BLaER1 (cell line): ENCODE results near the gene SFXN2.
"Not testable (repeated sequence)": the region's sequence is repeated elsewhere in the genome, so short reads cannot be mapped to it uniquely, and the experiment has no call there.

Source experiments
- H3K27ac ChIP-seq: shearing (Covaris generic); formaldehyde crosslinking; 2 replicates; pipeline ENCODE4 v1.8.1; 2022
- H3K27me3 ChIP-seq: shearing (Covaris generic); formaldehyde crosslinking; 2 replicates; pipeline ENCODE4 v1.8.1; 2022
- H3K36me3 ChIP-seq: shearing (Covaris generic); formaldehyde crosslinking; 2 replicates; pipeline ENCODE4 v1.8.1; 2022
- H3K4me1 ChIP-seq: shearing (Covaris generic); formaldehyde crosslinking; 2 replicates; pipeline ENCODE4 v1.8.1; 2022
- H3K4me2 ChIP-seq: shearing (Covaris generic); formaldehyde crosslinking; 2 replicates; pipeline ENCODE4 v1.8.1; 2022
- H3K4me3 ChIP-seq: shearing (Covaris generic); formaldehyde crosslinking; 2 replicates; pipeline ENCODE4 v1.8.1; 2022
- H3K9ac ChIP-seq: shearing (Covaris generic); formaldehyde crosslinking; 2 replicates; pipeline ENCODE4 v1.8.1; 2022
- H3K9me3 ChIP-seq: shearing (Covaris generic); formaldehyde crosslinking; 2 replicates; pipeline ENCODE4 v1.8.1; 2022
- H4K20me1 ChIP-seq: shearing (Covaris generic); formaldehyde crosslinking; 2 replicates; pipeline ENCODE4 v1.8.1; 2022
- Cebpa-rat ChIP-seq: shearing (Covaris generic); IDR thresholded peaks from 2 replicates; pipeline ENCODE4 v1.8.1; 2022

SFXN2 gene

DNA sequence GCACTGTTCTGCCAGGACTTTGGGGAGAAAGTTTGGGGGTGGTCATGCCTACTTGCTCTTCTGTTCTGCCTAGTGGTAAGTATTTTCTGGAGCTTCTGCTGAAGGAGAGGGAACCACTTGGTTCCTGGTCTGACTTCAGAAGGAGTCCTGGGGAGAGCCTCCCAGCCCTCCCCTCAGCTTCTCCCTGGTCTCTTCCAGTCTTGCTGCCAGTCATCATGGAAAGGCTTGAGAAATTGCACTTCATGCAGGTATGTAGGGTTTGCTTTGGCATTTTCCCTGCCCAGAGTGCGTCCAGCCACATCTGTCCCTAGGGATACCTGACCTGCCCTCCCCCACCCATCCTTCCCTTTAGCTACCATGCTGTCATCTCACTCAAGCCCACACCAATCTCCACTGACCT, 18.2 kb downstream of the SFXN2 start:
- H3K9ac ChIP-seq = no peak overlapping the region
- no peaks in the 10 kb centered on the region for H3K9me3 ChIP-seq
- no peak for TF ChIP-seq Cebpa-rat
- H3K4me1 ChIP-seq = peaks cover 28% of the 10 kb centered on the region
- H3K27ac ChIP-seq = no peak overlapping the region
- H3K27me3 ChIP-seq = no peaks in the 10 kb centered on the region
- H3K4me3 ChIP-seq = no peak overlapping the region
- no peak overlapping the region for H3K4me2 ChIP-seq
- H4K20me1 ChIP-seq = no peaks in the 10 kb centered on the region
- peaks cover 97% of the 10 kb centered on the region for H3K36me3 ChIP-seq

DNA sequence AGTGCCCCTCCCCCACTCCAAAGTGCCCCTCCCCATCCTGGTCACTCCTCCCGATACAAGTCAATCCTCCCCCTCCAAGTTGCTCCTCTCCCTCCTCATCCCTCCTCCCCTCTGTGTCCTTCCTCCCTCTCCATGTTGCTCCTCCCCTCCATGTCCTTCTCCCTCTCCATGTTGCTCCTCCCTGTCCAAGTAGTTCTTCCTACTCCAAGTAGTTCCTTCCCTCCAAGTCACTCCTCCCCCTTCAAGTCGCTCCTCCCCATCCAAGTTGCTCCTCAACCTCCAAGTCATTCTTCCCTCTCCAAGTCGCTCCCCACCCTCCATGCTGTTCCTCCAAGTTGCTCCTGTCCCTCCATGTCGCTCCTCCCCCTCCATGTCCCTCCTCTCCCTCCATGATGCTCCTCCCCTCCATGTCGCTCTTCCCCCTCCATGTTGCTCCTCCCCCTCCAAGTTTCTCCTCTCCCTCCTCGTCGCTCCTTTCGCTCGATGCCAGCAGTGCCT, 20.7 kb downstream of the SFXN2 start:
- no peak for TF ChIP-seq Cebpa-rat
- Histone ChIP-seq H3K4me2 (no peak overlapping the region), H3K9me3 (no peaks in the 10 kb centered on the region), H3K27ac (peak overlapping the region; percentile 62; the same call in 1 of the 2 replicates), H3K4me3 (no peak overlapping the region), H3K9ac (no peak overlapping the region), H3K36me3 (peaks cover 85% of the 10 kb centered on the region), H3K27me3 (no peaks in the 10 kb centered on the region), H4K20me1 (no peaks in the 10 kb centered on the region), H3K4me1 (peaks cover 42% of the 10 kb centered on the region)

DNA sequence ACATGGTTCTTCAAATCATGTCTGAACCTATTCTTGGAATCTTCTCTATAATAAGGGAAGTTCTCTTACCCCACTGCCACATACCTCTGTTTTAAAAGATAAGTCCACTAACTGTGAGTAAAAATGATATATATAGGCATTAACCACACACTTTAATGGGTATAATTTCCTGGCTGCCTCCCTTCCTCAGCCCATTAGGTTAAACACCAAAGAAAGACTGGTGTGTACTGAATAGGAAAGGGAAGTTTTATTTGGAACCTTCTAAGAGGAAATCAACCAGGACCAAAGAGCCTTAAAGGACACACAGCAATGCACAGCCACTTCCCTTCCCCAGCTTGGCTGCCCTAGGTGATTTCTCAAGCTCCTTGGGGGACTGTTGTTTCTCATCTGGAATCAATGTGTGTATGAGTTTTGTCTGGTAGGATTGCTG, 24.3 kb downstream of the SFXN2 start:
- peak overlapping the region; percentile 27; the same call in 1 of the 2 replicates for H3K9ac ChIP-seq
- TF ChIP-seq Cebpa-rat = no peak
- no peaks in the 10 kb centered on the region for H3K9me3 ChIP-seq
- peak overlapping the region; percentile 68 for H3K4me2 ChIP-seq
- H4K20me1 ChIP-seq = no peaks in the 10 kb centered on the region
- no peaks in the 10 kb centered on the region for H3K27me3 ChIP-seq
- peak overlapping the region; percentile 29; the same call in 1 of the 2 replicates for H3K27ac ChIP-seq
- H3K36me3 ChIP-seq = peaks cover 50% of the 10 kb centered on the region
- no peak overlapping the region for H3K4me3 ChIP-seq
- peaks cover 47% of the 10 kb centered on the region for H3K4me1 ChIP-seq

DNA sequence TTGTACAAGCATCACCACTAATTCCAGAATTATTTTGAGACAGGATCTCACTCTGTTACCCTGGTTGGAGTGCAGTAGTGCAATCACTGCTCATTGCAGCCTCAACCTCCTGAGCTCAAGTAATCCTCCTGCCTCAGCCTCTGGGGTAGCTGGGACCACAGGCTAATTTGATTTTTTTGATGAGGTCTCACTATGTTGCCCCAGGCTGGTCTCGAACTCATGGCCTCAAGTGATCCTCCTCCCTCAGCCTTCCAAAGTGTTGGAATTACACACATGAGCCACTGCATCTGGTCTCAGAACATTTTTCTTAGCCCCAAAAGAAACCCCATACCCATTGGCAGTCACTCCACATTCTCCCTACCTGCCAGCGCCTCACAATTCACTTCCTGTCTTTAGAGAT, 25.8 kb downstream of the SFXN2 start:
- Histone ChIP-seq H3K27me3 (no peaks in the 10 kb centered on the region), H3K4me3 (no peak overlapping the region), H3K9me3 (no peaks in the 10 kb centered on the region), H4K20me1 (peaks cover 5% of the 10 kb centered on the region; the same call in 1 of the 2 replicates), H3K9ac (no peak overlapping the region), H3K27ac (no peak overlapping the region), H3K4me1 (peaks cover 53% of the 10 kb centered on the region), H3K36me3 (peaks cover 35% of the 10 kb centered on the region), H3K4me2 (no peak overlapping the region)
- no peak for TF ChIP-seq Cebpa-rat

DNA sequence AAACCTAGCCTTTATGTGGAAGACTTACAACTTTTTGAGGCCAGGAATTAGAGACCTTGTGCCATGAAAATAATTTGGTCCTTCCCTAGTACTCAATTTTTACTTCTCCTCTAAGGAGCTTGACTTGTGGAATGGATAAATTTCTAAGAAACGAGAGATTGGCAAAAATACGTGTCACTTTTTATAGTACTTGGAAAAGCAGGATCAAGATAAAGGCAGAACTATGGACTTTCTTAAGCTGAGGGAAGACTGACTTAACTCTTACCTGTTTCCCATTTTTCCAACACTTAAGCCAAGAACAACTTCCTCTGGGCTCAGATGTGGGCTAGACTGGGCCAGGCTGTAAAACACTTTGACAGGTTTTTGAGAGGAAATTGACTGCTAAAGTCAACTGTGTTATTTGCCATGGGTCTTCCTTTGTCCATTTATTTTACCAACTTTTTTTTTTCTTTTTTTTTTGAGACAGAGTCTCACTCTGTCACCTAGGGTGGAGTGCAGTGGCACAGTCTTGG, 27.3 kb downstream of the SFXN2 start:
- Histone ChIP-seq H3K9me3 (no peaks in the 10 kb centered on the region), H4K20me1 (peaks cover 5% of the 10 kb centered on the region; the same call in 1 of the 2 replicates), H3K36me3 (peaks cover 22% of the 10 kb centered on the region), H3K9ac (no peak overlapping the region), H3K4me3 (no peak overlapping the region), H3K27ac (no peak overlapping the region), H3K27me3 (no peaks in the 10 kb centered on the region), H3K4me2 (no peak overlapping the region), H3K4me1 (peaks cover 51% of the 10 kb centered on the region)
- TF ChIP-seq Cebpa-rat = no peak

DNA sequence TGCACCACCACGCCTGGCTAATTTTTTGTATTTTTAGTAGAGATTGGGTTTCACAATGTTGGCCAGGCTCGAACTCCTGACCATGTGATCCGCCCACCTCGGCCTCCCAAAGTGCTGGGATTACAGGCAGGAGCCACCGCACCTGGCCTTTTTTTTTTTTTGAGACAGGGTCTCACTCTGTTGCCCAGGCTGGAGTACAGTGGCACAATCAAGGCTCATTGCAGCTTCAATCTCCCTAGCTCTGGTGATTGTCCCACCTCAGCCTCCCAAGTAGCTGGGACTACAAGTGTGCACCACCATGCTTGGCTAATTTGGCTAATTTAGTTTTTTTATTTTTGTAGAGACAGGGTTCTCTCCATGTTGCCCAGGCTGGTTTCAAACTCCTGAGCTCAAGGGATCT, 27.9 kb downstream of the SFXN2 start:
- Histone ChIP-seq H3K4me1 (peaks cover 50% of the 10 kb centered on the region), H3K36me3 (peaks cover 21% of the 10 kb centered on the region)
- not testable (repeated sequence) for H3K9ac ChIP-seq, H3K9me3 ChIP-seq, H3K4me3 ChIP-seq, H4K20me1 ChIP-seq, H3K4me2 ChIP-seq, H3K27ac ChIP-seq, H3K27me3 ChIP-seq

DNA sequence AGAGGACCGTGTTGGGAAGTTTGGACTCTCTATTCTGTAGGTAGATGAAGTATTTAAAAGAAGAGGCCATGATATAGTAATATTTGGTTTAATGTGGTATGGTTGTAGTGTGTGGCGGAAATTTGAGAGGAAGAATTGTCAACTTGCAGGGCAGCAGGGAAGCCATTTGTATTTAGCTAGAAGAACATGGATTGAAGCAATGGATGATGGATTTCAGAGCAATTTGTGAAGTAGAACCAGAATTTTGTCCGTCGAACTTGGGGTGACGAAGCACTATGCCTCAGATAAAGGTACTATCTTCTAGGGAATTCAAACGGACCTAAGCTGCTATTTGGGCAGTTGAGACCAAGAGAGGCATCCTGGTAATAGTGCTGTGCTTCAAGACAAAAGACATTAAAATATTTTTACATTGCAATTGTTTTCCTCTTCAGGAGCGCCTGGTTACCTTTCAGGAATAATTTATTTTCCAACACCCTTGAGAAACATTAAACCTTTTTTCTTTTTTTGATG, 28.7 kb downstream of the SFXN2 start:
- Histone ChIP-seq H3K9ac (no peak overlapping the region), H3K27me3 (no peaks in the 10 kb centered on the region), H3K36me3 (peaks cover 14% of the 10 kb centered on the region; the same call in 1 of the 2 replicates), H3K4me2 (peak overlapping the region; percentile 52), H3K4me1 (peaks cover 42% of the 10 kb centered on the region), H3K4me3 (no peak overlapping the region), H3K27ac (peak overlapping the region; percentile 54; the same call in 1 of the 2 replicates), H4K20me1 (peaks cover 5% of the 10 kb centered on the region; the same call in 1 of the 2 replicates), H3K9me3 (no peaks in the 10 kb centered on the region)
- TF ChIP-seq Cebpa-rat = no peak

DNA sequence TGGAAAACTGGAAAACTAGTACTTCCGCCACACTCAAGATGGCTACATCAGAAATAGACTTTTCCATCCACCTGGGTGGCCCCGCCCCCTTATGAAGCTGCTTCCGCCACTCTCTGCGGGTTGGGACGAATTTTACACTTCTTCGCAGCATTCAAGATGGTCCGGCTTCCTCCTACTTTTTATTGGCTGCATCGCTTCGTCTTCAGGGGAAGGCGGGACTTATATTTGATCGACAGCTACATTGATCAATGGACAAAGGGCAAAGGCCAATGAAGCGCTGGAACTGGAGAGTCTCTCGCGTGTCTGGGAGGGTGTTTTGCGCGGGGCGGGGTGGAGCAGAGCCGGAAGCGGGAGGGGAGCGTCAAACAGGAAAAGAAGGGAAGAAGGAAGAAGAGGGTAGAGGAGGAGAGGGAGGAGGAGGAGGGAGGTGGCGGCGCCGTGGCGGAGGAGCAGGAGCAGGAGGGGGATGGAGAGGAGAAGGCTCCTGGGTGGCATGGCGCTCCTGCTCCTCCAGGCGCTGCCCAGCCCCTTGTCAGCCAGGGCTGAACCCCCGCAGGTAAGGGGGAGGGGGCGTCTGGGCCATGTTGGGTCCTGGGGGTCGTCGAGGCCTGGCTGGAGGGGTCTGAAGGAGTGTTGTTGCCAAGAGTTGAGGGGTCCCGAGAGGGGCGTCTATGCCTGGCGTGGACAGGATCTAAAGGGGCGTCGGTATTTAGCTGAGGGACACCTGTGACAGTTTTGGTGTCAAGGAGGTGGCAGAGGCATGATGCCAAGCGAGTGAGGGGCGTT, 29.3 kb downstream of the SFXN2 start, which contains the start of gene WBP1L:
TSS of gene WBP1L (plus strand) at position 361 of the 786 bp plus-strand sequence. CDS start at position 467, 106 bp downstream.
- Histone ChIP-seq H3K4me3 (peak within 1 kb of the TSS; percentile 91), H3K9me3 (no peaks in the 10 kb centered on the region), H3K36me3 (peaks cover 18% of the 10 kb centered on the region; the same call in 1 of the 2 replicates), H3K9ac (peak within 1 kb of the TSS; percentile 86), H3K27me3 (no peaks in the 10 kb centered on the region), H3K4me2 (peak within 1 kb of the TSS; percentile 95), H3K4me1 (peaks cover 35% of the 10 kb centered on the region), H4K20me1 (peaks cover 5% of the 10 kb centered on the region; the same call in 1 of the 2 replicates), H3K27ac (peak within 1 kb of the TSS; percentile 77)
- TF ChIP-seq Cebpa-rat = no peak

DNA sequence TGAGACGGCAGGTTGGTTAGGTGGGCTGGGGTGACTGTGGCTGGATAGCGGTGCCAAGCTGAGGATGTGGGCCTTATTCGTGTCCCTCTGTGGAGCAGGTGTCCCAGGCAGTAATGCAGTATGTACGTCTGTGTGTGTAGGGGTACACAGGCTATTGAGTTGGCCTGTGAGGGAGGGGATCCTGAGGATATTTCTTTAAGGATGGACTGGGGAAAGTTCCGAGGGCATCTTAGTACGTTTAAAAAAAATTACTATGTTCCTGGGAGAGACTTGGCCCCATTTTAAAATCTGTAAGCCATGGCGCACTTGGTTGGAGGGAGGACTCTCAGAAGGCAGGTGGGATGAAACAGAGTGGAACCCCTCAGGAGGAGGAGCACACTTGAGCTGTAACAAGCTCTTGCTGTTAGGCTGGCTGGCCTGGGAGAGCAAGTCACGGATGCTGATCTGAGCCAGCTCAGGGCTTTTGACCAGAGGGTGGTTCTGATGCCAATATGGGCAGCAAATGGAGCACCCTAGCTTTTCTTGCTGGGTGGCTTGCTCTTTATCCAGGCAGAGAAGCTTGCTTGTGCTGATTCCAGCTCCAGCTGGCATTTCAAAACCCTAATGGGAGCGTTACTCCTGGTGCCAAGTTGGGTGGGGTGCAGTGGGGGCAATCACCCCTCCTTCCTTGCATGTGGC, 30.1 kb downstream of the SFXN2 start:
- Histone ChIP-seq H3K4me3 (peak overlapping the region; percentile 91), H3K36me3 (peaks cover 13% of the 10 kb centered on the region; the same call in 1 of the 2 replicates), H3K27ac (peak overlapping the region; percentile 77), H3K9ac (peak overlapping the region; percentile 86), H3K27me3 (no peaks in the 10 kb centered on the region), H3K4me1 (peaks cover 28% of the 10 kb centered on the region), H4K20me1 (peaks cover 5% of the 10 kb centered on the region; the same call in 1 of the 2 replicates), H3K4me2 (peak overlapping the region; percentile 95), H3K9me3 (no peaks in the 10 kb centered on the region)
- TF ChIP-seq Cebpa-rat = no peak
